ENCODE results near the gene DLST. TPM values are rescaled to one million over a fixed set of nuclear protein-coding genes. Genes with fewer than 3 reads are reported as not detected.

Gene DLST
- polyA plus RNA-seq (114 to 151 TPM (median 129 TPM) in 3 replicates), polyA minus RNA-seq (113 to 130 TPM (median 114 TPM) in 3 replicates)
- polyA plus RNA-seq (2011; ENCODE audit: low read depth): 57.0 TPM
- polyA plus RNA-seq (2011; cell fraction: cytosol; rRNA removed): 126 and 128 TPM in 2 replicates
- polyA plus RNA-seq (2011; cell fraction: nucleus; rRNA removed): 163 and 166 TPM in 2 replicates
- polyA plus RNA-seq (2012; ENCODE audit: low replicate concordance): 64.0 and 74.0 TPM in 2 replicates
- 51.2 TPM for polyA minus RNA-seq (2011; cell fraction: cytosol; rRNA and poly(A)+ RNA removed)
- polyA minus RNA-seq (2011; cell fraction: nucleus; rRNA and poly(A)+ RNA removed): 46.0 and 78.7 TPM in 2 replicates

- Histone ChIP-seq H3K36me3 (ENCODE audit: control insufficient read depth in 2 of 2, extremely low read depth in 1 of 2, insufficient read depth in 2 of 2, low read length in 2 of 2) (peaks cover 4 to 20% of the 10 kb centered on the region in 2 experiments), H3K9ac (ENCODE audit: control insufficient read depth, extremely low read depth, insufficient read depth, low read length) (peak within 1 kb of the TSS; percentile 93), H3K9me1 (ENCODE audit: control insufficient read depth, extremely low read depth, insufficient read depth, low read length) (peaks cover 5% of the 10 kb centered on the region), H3K4me1 (ENCODE audit: control insufficient read depth, extremely low read depth, insufficient read depth, low read length) (peaks cover 34% of the 10 kb centered on the region), H3K4me2 (ENCODE audit: control insufficient read depth, extremely low read depth, insufficient read depth, low read depth, low read length) (peak within 1 kb of the TSS; percentile 98), H2AFZ (ENCODE audit: control insufficient read depth, low read length) (peak within 1 kb of the TSS; percentile 99), H3K27ac (ENCODE audit: control insufficient read depth, insufficient read depth, low read length) (peak within 1 kb of the TSS; percentile 69), H4K20me1 (ENCODE audit: control insufficient read depth, extremely low read depth, insufficient read depth, low read length) (peaks cover 19% of the 10 kb centered on the region), H3K27me3 (ENCODE audit: control insufficient read depth, extremely low read depth, insufficient read depth, low read length) (no peaks in the 10 kb centered on the region), H3K4me3 (ENCODE audit: control insufficient read depth in 2 of 3, extremely low read depth in 1 of 3, insufficient read depth in 2 of 3, low read depth in 1 of 3, low read length in 3 of 3) (peak within 1 kb of the TSS; percentile 68 to 85 (median 69)), H3K79me2 (ENCODE audit: control insufficient read depth, insufficient read depth, low read length) (peaks cover 47% of the 10 kb centered on the region), H3K9me3 (ENCODE audit: control insufficient read depth, low read depth, low read length) (no peaks in the 10 kb centered on the region)
- DNase-seq (ENCODE audit: low read depth, low spot score) (no peak), FAIRE-seq (no peak)
- dilution Hi-C loops (cut with MboI; ENCODE audit: extremely low pct_ligation_motif_present, low sequenced_read_pairs): no loop called here
- TF ChIP-seq CTCF (optimal IDR thresholded peaks at IDR 0.05 in 1 of 3, IDR thresholded peaks at IDR 0.05 in 1 of 3, conservative IDR thresholded peaks at IDR 0.05 in 1 of 3; ENCODE audit: extremely low read depth in 1 of 3, insufficient read depth in 2 of 3, low read length in 3 of 3): no peak
- TF ChIP-seq EZH2 (IDR thresholded peaks at IDR 0.05; ENCODE audit: low read length): no peak
Observed at GRCh38 chr14:74881431-74882102, at the start of gene DLST. TSS of gene DLST (plus strand) at chr14:74881916. CDS start at chr14:74881954, 38 bp downstream.

GRCh38 chr14:74832849-74833248 lies 48.9 kb upstream of the DLST start:
- DNase-seq (ENCODE audit: low read depth, low spot score): no peak
- Histone ChIP-seq H3K9me1 (ENCODE audit: control insufficient read depth, extremely low read depth, insufficient read depth, low read length) (no peaks in the 10 kb centered on the region), H3K79me2 (ENCODE audit: control insufficient read depth, insufficient read depth, low read length) (no peaks in the 10 kb centered on the region), H3K9ac (ENCODE audit: control insufficient read depth, extremely low read depth, insufficient read depth, low read length) (no peak overlapping the region), H3K27ac (ENCODE audit: control insufficient read depth, insufficient read depth, low read length) (no peak overlapping the region), H3K4me1 (ENCODE audit: control insufficient read depth, extremely low read depth, insufficient read depth, low read length) (no peaks in the 10 kb centered on the region), H2AFZ (ENCODE audit: control insufficient read depth, low read length) (no peak overlapping the region), H3K4me3 (ENCODE audit: control insufficient read depth in 2 of 3, extremely low read depth in 1 of 3, insufficient read depth in 2 of 3, low read depth in 1 of 3, low read length in 3 of 3) (no peak overlapping the region), H3K4me2 (ENCODE audit: control insufficient read depth, extremely low read depth, insufficient read depth, low read depth, low read length) (no peak overlapping the region), H3K27me3 (ENCODE audit: control insufficient read depth, extremely low read depth, insufficient read depth, low read length) (no peaks in the 10 kb centered on the region), H3K36me3 (ENCODE audit: control insufficient read depth in 2 of 2, extremely low read depth in 1 of 2, insufficient read depth in 2 of 2, low read length in 2 of 2) (peaks cover 13 to 22% of the 10 kb centered on the region in 2 experiments), H3K9me3 (ENCODE audit: control insufficient read depth, low read depth, low read length) (no peaks in the 10 kb centered on the region), H4K20me1 (ENCODE audit: control insufficient read depth, extremely low read depth, insufficient read depth, low read length) (no peaks in the 10 kb centered on the region)
- no peak for TF ChIP-seq CTCF (optimal IDR thresholded peaks at IDR 0.05 in 1 of 3, IDR thresholded peaks at IDR 0.05 in 1 of 3, conservative IDR thresholded peaks at IDR 0.05 in 1 of 3; ENCODE audit: extremely low read depth in 1 of 3, insufficient read depth in 2 of 3, low read length in 3 of 3)
- no peak for TF ChIP-seq EZH2 (IDR thresholded peaks at IDR 0.05; ENCODE audit: low read length)
- FAIRE-seq: no peak
- dilution Hi-C loops (cut with MboI; ENCODE audit: extremely low pct_ligation_motif_present, low sequenced_read_pairs): no loop called here
